A673 (cell line): ENCODE measurements around the gene GMEB2.
"Not testable (repeated sequence)": the region's sequence is repeated elsewhere in the genome, so short reads cannot be mapped to it uniquely, and the experiment has no call there.

Source experiments
- EZH2 ChIP-seq: fragments of 200-600 bp; sonication (generic); IDR thresholded peaks from 2 replicates; pipeline ENCODE4 v1.6.1; 2017; ENCODE audit warnings: borderline replicate concordance, low read depth, mild to moderate bottlenecking, mixed read lengths, antibody characterized with exemption, low read length; ENCODE audit not compliant: poor library complexity, severe bottlenecking
- TF ChIP-seq, protein P1 (sequence below): fragments of 300-800, 200-600 bp; sonication (generic); conservative IDR thresholded peaks from 2 replicates; pipeline ENCODE4 v1.5.1; 2017; ENCODE audit warnings: low read depth, mild to moderate bottlenecking, antibody characterized with exemption, low read length, moderate library complexity, mixed read lengths

DNA sequence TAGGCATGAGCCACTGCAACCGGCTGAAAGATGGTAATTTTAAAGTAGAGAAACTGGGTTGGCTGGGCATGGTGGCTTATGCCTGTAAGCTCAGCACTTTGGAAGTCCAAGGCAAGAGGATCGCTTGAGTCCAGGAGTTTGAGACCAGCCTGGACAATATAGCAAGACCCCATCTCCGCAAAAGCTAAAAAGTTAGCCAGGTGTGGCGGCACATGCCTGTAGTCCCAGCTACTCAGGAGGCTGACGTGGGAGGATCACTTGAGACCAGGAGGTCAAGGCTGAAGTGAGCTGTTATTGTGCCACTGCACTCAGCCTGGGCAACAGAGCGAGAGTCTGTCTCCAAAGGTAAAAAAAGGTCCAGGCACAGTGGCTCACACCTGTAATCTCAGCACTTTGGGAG, 4.1 kb upstream of the GMEB2 start:
- TF ChIP-seq, protein P1, sequence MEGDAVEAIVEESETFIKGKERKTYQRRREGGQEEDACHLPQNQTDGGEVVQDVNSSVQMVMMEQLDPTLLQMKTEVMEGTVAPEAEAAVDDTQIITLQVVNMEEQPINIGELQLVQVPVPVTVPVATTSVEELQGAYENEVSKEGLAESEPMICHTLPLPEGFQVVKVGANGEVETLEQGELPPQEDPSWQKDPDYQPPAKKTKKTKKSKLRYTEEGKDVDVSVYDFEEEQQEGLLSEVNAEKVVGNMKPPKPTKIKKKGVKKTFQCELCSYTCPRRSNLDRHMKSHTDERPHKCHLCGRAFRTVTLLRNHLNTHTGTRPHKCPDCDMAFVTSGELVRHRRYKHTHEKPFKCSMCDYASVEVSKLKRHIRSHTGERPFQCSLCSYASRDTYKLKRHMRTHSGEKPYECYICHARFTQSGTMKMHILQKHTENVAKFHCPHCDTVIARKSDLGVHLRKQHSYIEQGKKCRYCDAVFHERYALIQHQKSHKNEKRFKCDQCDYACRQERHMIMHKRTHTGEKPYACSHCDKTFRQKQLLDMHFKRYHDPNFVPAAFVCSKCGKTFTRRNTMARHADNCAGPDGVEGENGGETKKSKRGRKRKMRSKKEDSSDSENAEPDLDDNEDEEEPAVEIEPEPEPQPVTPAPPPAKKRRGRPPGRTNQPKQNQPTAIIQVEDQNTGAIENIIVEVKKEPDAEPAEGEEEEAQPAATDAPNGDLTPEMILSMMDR, result not testable (repeated sequence)
- not testable (repeated sequence) for TF ChIP-seq EZH2
